Osteoblast (primary cell): Measurements from ENCODE around the gene C16orf54. TPM values are rescaled to one million over a fixed set of nuclear protein-coding genes. Genes with fewer than 3 reads are reported as not detected.
"Not testable (repeated sequence)": the region's sequence is repeated elsewhere in the genome, so short reads cannot be mapped to it uniquely, and the experiment has no call there.

Source experiments
- DNase-seq: peaks from one replicate; pipeline ENCODE4 v3.0.0; 2011; ENCODE audit warnings: low spot score, mixed read lengths; ENCODE audit not compliant: insufficient read length; ENCODE audit errors: missing footprints
- H2AFZ ChIP-seq: 2 replicates; pipeline ENCODE4 v1.6.0; 2011; ENCODE audit warnings: mild to moderate bottlenecking, low read length
- H3K27ac ChIP-seq: 2 replicates; pipeline ENCODE4 v1.5.1; 2011; ENCODE audit warnings: mild to moderate bottlenecking, low read depth, low read length, moderate library complexity
- H3K27me3 ChIP-seq: 2 replicates; pipeline ENCODE4 v1.6.0; 2012; ENCODE audit warnings: mild to moderate bottlenecking, control low read depth, inconsistent platforms, low read length, moderate library complexity; ENCODE audit not compliant: insufficient read depth
- H3K36me3 ChIP-seq: 2 replicates; pipeline ENCODE4 v1.5.1; 2011; ENCODE audit warnings: mild to moderate bottlenecking, low read length, control low read depth, moderate library complexity; ENCODE audit not compliant: insufficient read depth
- H3K4me1 ChIP-seq: 2 replicates; pipeline ENCODE4 v1.5.1; 2011; ENCODE audit warnings: mild to moderate bottlenecking, low read length, control low read depth, moderate library complexity; ENCODE audit not compliant: insufficient read depth
- H3K4me2 ChIP-seq: 2 replicates; pipeline ENCODE4 v1.6.0; 2011; ENCODE audit warnings: mild to moderate bottlenecking, low read length; ENCODE audit not compliant: insufficient read depth
- H3K4me3 ChIP-seq: fragments of 200-600 bp; sonication (generic); 3 replicates; pipeline ENCODE4 v1.5.1; 2012; ENCODE audit warnings: mild to moderate bottlenecking, low read length, inconsistent platforms; ENCODE audit not compliant: insufficient read depth
- H3K79me2 ChIP-seq: 2 replicates; pipeline ENCODE4 v1.6.0; 2012; ENCODE audit warnings: mild to moderate bottlenecking, low read length, control low read depth, inconsistent platforms; ENCODE audit not compliant: insufficient read depth
- H3K9me3 ChIP-seq: 2 replicates; pipeline ENCODE4 v1.5.1; 2011; ENCODE audit warnings: low read depth, low read length, control low read depth
- H4K20me1 ChIP-seq: 2 replicates; pipeline ENCODE4 v1.6.0; 2012; ENCODE audit warnings: mild to moderate bottlenecking, low read length, control low read depth; ENCODE audit not compliant: insufficient read depth
- CTCF ChIP-seq: IDR thresholded peaks from 2 replicates; pipeline ENCODE4 v1.5.1; 2011; ENCODE audit warnings: mild to moderate bottlenecking, low read depth, low read length, moderate library complexity; ENCODE audit errors: extremely low read depth
- total RNA-seq: library from RNA; depleted of rRNA; stranded (reverse); fragments of >200 nt; gene quantifications from 2 replicates; pipeline ENCODE4 v1.2.3, GENCODE V29; 2012

C16orf54 gene
- total RNA-seq, 1 donor: 0.72 TPM

GRCh38 chr16:29790949-29791844, 45.4 kb upstream of the C16orf54 start:
- no peaks in the 10 kb centered on the region for H3K27me3 ChIP-seq
- H3K4me2 ChIP-seq: peak overlapping the region; percentile 86
- peak overlapping the region; percentile 40 for H3K27ac ChIP-seq
- no peaks in the 10 kb centered on the region for H4K20me1 ChIP-seq
- H3K4me1 ChIP-seq: peaks cover 9% of the 10 kb centered on the region
- peaks cover 56% of the 10 kb centered on the region for H3K79me2 ChIP-seq
- H3K36me3 ChIP-seq: no peaks in the 10 kb centered on the region
- H2AFZ ChIP-seq: peak overlapping the region; percentile 80
- peak; percentile 85 for DNase-seq
- H3K4me3 ChIP-seq: peak overlapping the region; percentile 98
- H3K9me3 ChIP-seq: no peaks in the 10 kb centered on the region
- TF ChIP-seq CTCF: no peak

- no peaks in the 10 kb centered on the region for H3K9me3 ChIP-seq
- H3K4me1 ChIP-seq: peaks cover 13% of the 10 kb centered on the region
- H3K4me3 ChIP-seq: peak within 1 kb of the TSS; percentile 98
- DNase-seq: peak; percentile 100
- H3K27me3 ChIP-seq: no peaks in the 10 kb centered on the region
- peak; percentile 75 for TF ChIP-seq CTCF
- peak within 1 kb of the TSS; percentile 87 for H3K4me2 ChIP-seq
- H4K20me1 ChIP-seq: no peaks in the 10 kb centered on the region
- H3K36me3 ChIP-seq: no peaks in the 10 kb centered on the region
- peaks cover 48% of the 10 kb centered on the region for H3K79me2 ChIP-seq
- peak within 1 kb of the TSS; percentile 61 for H3K27ac ChIP-seq
- peak within 1 kb of the TSS; percentile 95 for H2AFZ ChIP-seq
Measured at GRCh38 chr16:29790183-29790948, 44.6 kb upstream of the C16orf54 start, which contains the start of gene KIF22. Gene KIF22 (plus strand): TSS chr16:29790751. CDS start chr16:29790760, 9 bp downstream.

- Histone ChIP-seq H3K9me3 (no peaks in the 10 kb centered on the region), H3K27me3 (no peaks in the 10 kb centered on the region), H3K27ac (peak overlapping the region; percentile 61), H2AFZ (peak overlapping the region; percentile 95), H3K4me3 (peak overlapping the region; percentile 98), H3K36me3 (no peaks in the 10 kb centered on the region), H3K79me2 (peaks cover 42% of the 10 kb centered on the region), H3K4me1 (peaks cover 16% of the 10 kb centered on the region), H3K4me2 (peak overlapping the region; percentile 87), H4K20me1 (no peaks in the 10 kb centered on the region)
- TF ChIP-seq CTCF: no peak
- peak; percentile 79 for DNase-seq
Measured at GRCh38 chr16:29789775-29790182, 44.0 kb upstream of the C16orf54 start.

- H3K4me2 ChIP-seq, H3K4me3 ChIP-seq, H3K27me3 ChIP-seq, H3K9me3 ChIP-seq, DNase-seq, H2AFZ ChIP-seq, H3K27ac ChIP-seq, H3K36me3 ChIP-seq, H4K20me1 ChIP-seq: not testable (repeated sequence)
- H3K79me2 ChIP-seq: peaks cover 16% of the 10 kb centered on the region
- peaks cover 16% of the 10 kb centered on the region for H3K4me1 ChIP-seq
Measured at GRCh38 chr16:29787155-29787554, 41.4 kb upstream of the C16orf54 start.
